Neural cell (in vitro differentiated cells): ENCODE results near the gene CASKIN1. TPM values are rescaled to one million over a fixed set of nuclear protein-coding genes. Genes with fewer than 3 reads are reported as not detected.

Experiments used
- H2AFZ ChIP-seq: fragments of 200-600, 300-800 bp; sonication (generic), shearing (Covaris generic); 2 replicates; pipeline ENCODE4 v1.6.0; 2014; ENCODE audit warnings: low read depth, mild to moderate bottlenecking, antibody characterized with exemption, low read length, moderate library complexity
- H3F3A ChIP-seq: fragments of 200-600 bp; shearing (Covaris generic); 2 replicates; pipeline ENCODE4 v1.6.1; 2016; ENCODE audit warnings: mild to moderate bottlenecking, moderate library complexity, mixed read lengths, antibody characterized with exemption, low read length; ENCODE audit not compliant: insufficient read depth, poor library complexity, severe bottlenecking
- H3K27ac ChIP-seq: fragments of 200-600, 300-800 bp; sonication (generic), shearing (Covaris generic); 2 replicates; pipeline ENCODE4 v1.5.1; 2014; ENCODE audit warnings: mild to moderate bottlenecking, low read length, moderate library complexity
- H3K27me3 ChIP-seq: fragments of 300-800, 200-600 bp; sonication (generic), shearing (Covaris generic); 2 replicates; pipeline ENCODE4 v1.6.0; 2014; ENCODE audit warnings: mild to moderate bottlenecking, low read depth, low read length, moderate library complexity; ENCODE audit not compliant: insufficient read depth
- H3K36me3 ChIP-seq: fragments of 300-800, 200-600 bp; sonication (generic), shearing (Covaris generic); 2 replicates; pipeline ENCODE4 v1.5.1; 2014; ENCODE audit warnings: mild to moderate bottlenecking, antibody characterized with exemption, low read length, moderate library complexity; ENCODE audit not compliant: insufficient read depth
- H3K4me2 ChIP-seq: fragments of 300-800, 200-600 bp; sonication (generic), shearing (Covaris generic); 2 replicates; pipeline ENCODE4 v1.6.0; 2014; ENCODE audit warnings: mild to moderate bottlenecking, low read length
- H3K4me3 ChIP-seq: fragments of 300-800, 200-600 bp; sonication (generic), shearing (Covaris generic); 2 replicates; pipeline ENCODE4 v1.5.1; 2014; ENCODE audit warnings: mild to moderate bottlenecking, low read length, moderate library complexity
- H3K79me2 ChIP-seq: fragments of 200-600 bp; shearing (Covaris generic); replicated peaks from 2 replicates; pipeline ENCODE4 v1.6.0; 2014; ENCODE audit warnings: mild to moderate bottlenecking, low read length, moderate library complexity; ENCODE audit not compliant: insufficient read depth
- H3K9ac ChIP-seq: fragments of 300-800, 200-600 bp; sonication (generic), shearing (Covaris generic); 2 replicates; pipeline ENCODE4 v1.6.1; 2016; ENCODE audit warnings: mild to moderate bottlenecking, low read length, mixed read lengths
- H3K9me2 ChIP-seq: fragments of 200-600 bp; shearing (Covaris generic); 2 replicates; pipeline ENCODE4 v1.6.1; 2016; ENCODE audit warnings: mild to moderate bottlenecking, low read length, mixed read lengths; ENCODE audit not compliant: insufficient read depth
- H3K9me3 ChIP-seq: fragments of 200-600, 300-800 bp; sonication (generic), shearing (Covaris generic); 2 replicates; pipeline ENCODE4 v1.6.1; 2016; ENCODE audit warnings: mild to moderate bottlenecking, mixed run types, low read length, moderate library complexity, mixed read lengths
- H4K20me1 ChIP-seq: fragments of 200-600 bp; shearing (Covaris generic); 2 replicates; pipeline ENCODE4 v1.6.1; 2016; ENCODE audit warnings: mild to moderate bottlenecking, mixed run types; ENCODE audit not compliant: insufficient read depth
- EP300 ChIP-seq: fragments of 450-650 bp; conservative IDR thresholded peaks from 2 replicates; pipeline ENCODE4 v1.6.1; 2014; ENCODE audit warnings: antibody characterized with exemption, mild to moderate bottlenecking, moderate library complexity; ENCODE audit not compliant: poor library complexity, severe bottlenecking
- EZH2 ChIP-seq: fragments of 200-600, 300-800 bp; shearing (Covaris generic), sonication (generic); IDR thresholded peaks from 2 replicates; pipeline ENCODE4 v1.6.1; 2014; ENCODE audit warnings: antibody characterized with exemption, low read length, borderline replicate concordance, mild to moderate bottlenecking; ENCODE audit not compliant: insufficient read depth, poor library complexity, severe bottlenecking
- REST ChIP-seq: IDR thresholded peaks from 2 replicates; pipeline ENCODE4 v1.6.1; 2012; ENCODE audit warnings: borderline replicate concordance
- SMC3 ChIP-seq: fragments of 450-650 bp; conservative IDR thresholded peaks from 2 replicates; pipeline ENCODE4 v1.6.1; 2014; ENCODE audit warnings: antibody characterized with exemption, mild to moderate bottlenecking, moderate library complexity; ENCODE audit not compliant: poor library complexity
- polyA plus RNA-seq: library from polyadenylated mRNA; depleted of rRNA; stranded (reverse); fragments of >200 nt; gene quantifications from 2 replicates; pipeline ENCODE4 v1.2.3, GENCODE V29; 2014

Gene CASKIN1
- polyA plus RNA-seq, 1 donor from 2014 or later: 10.3 TPM

DNA sequence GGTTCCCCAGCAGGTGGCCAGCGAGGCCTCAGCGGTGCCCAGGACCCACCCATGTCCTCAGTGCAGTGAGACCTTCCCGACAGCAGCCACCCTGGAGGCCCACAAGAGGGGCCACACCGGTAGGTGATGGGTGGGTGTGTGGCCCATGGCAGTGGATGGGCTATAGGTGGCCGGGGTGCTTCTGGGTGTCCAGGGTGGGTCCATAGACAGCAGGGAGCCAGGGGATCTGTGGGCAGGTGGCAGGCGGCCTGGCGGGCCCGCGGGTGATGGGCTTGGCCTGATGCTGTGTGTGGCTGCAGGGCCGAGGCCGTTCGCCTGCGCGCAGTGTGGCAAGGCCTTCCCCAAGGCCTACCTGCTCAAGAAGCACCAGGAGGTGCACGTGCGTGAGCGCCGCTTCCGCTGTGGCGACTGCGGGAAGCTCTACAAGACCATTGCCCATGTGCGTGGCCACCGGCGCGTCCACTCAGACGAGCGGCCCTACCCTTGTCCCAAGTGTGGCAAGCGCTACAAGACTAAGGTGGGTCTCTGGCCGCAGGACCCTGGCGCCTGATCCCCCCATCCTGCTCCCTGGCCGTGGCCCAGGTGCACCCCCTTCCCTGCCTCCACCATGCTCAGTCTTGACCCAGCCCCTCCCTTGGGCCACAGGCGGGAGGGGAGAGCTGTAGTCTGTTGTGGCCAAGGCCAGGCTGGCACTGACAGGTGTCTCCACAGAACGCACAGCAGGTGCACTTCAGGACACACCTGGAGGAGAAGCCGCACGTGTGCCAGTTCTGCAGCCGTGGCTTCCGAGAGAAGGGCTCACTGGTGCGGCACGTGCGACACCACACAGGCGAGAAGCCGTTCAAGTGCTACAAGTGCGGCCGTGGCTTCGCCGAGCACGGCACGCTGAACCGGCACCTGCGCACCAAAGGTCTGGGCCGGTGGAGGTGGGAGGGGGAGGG lies 37.7 kb upstream of the CASKIN1 start:
- H3K9ac ChIP-seq: no peak overlapping the region
- H3K27ac ChIP-seq: no peak overlapping the region
- no peaks in the 10 kb centered on the region for H3K36me3 ChIP-seq
- TF ChIP-seq EZH2 (no peak), EP300 (no peak), REST (no peak)
- H2AFZ ChIP-seq: no peak overlapping the region
- peaks cover 15% of the 10 kb centered on the region for H3K27me3 ChIP-seq
- no peaks in the 10 kb centered on the region for H4K20me1 ChIP-seq
- H3K4me2 ChIP-seq: no peak overlapping the region
- H3K79me2 ChIP-seq: no peaks in the 10 kb centered on the region
- H3K9me2 ChIP-seq: no peaks in the 10 kb centered on the region
- H3F3A ChIP-seq: no peaks in the 10 kb centered on the region
- H3K4me3 ChIP-seq: no peak overlapping the region
- H3K9me3 ChIP-seq: no peaks in the 10 kb centered on the region

GRCh38 chr16:2233046-2233775 lies 36.8 kb upstream of the CASKIN1 start:
- Histone ChIP-seq H4K20me1 (no peaks in the 10 kb centered on the region), H3K9me2 (no peaks in the 10 kb centered on the region), H2AFZ (no peak overlapping the region), H3K79me2 (no peaks in the 10 kb centered on the region), H3K36me3 (no peaks in the 10 kb centered on the region), H3K4me2 (no peak overlapping the region), H3K27ac (no peak overlapping the region), H3K4me3 (no peak overlapping the region), H3K27me3 (peaks cover 15% of the 10 kb centered on the region), H3K9me3 (no peaks in the 10 kb centered on the region), H3K9ac (no peak overlapping the region), H3F3A (no peaks in the 10 kb centered on the region)
- TF ChIP-seq EP300: no peak

GRCh38 chr16:2232094-2232990 lies 35.9 kb upstream of the CASKIN1 start:
- Histone ChIP-seq H2AFZ (no peak overlapping the region), H3K36me3 (no peaks in the 10 kb centered on the region), H3K4me2 (no peak overlapping the region), H3F3A (no peaks in the 10 kb centered on the region), H3K27ac (no peak overlapping the region), H3K4me3 (no peak overlapping the region), H4K20me1 (no peaks in the 10 kb centered on the region), H3K79me2 (no peaks in the 10 kb centered on the region), H3K9me2 (no peaks in the 10 kb centered on the region), H3K27me3 (peaks cover 14% of the 10 kb centered on the region), H3K9me3 (no peaks in the 10 kb centered on the region), H3K9ac (no peak overlapping the region)
- TF ChIP-seq SMC3 (no peak), EP300 (no peak), REST (no peak)
